Measurements from ENCODE around the gene RDH12. TPM values are rescaled to one million over a fixed set of nuclear protein-coding genes. Genes with fewer than 3 reads are reported as not detected.

Gene RDH12
- total RNA-seq, 1 donor from 2014 or later: 21.7 TPM

DNA sequence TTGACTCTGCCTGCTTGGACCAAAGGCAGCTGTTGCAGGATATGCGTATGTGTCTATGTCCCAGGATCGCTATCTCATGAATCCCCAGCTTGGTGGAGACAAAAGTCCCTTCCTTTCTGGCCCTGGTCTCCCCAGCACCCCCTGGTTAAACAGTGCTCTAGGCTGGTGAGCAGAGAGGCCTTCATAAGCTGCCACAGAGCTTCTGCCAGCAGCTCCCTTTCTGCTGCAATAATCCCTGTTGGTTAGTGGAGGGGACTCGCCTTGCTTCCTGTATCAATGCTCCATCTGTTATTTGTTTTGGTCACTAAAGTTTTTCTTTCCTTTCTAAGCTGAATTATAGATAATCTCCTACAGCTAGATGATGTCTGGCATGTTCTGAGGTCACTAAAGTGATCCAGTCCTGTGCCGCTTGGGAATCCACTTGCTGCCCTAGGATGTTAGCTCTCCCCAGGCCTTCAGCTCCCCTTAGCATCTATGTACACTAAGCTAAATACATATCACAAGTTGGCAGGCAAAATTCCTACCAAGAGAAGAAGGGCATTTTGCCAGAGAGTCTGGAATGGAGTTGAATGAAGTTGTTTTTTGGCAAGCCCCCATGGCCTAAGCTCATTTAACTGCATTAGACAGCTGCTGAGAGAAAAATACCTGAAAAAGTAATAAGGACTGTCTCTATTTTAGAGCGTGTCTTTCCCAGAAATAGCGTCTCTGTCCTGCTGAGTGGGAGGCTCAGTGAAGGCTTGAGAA is 47.8 kb downstream of the RDH12 start:
- DNase-seq: no peak

- no peak for DNase-seq
Observed at GRCh38 chr14:67756496-67756895, 54.8 kb downstream of the RDH12 start.

DNA sequence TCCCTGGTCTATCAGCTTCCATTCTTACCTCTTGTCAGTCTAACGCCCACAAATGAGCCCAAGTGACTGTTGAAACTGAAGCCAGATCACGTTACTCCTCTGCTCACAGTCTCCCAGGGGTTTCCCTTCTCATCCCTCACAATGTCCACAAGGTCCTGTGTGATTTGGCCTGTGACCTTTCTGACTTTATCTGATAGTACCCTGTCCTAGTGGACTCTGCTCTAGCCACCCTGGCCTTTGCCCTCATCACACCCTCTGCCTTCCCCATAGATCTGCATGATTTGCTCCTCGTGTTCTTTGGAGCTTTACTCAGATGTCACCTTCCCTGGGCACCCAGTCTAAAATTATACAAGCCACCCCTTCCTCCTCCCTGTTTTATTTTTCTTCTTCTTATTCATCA is 55.5 kb downstream of the RDH12 start:
- no peak for DNase-seq

GRCh38 chr14:67759916-67760315 is 58.2 kb downstream of the RDH12 start:
- no peak for DNase-seq

GRCh38 chr14:67762051-67762450 is 60.4 kb downstream of the RDH12 start:
- DNase-seq: no peak

- DNase-seq: no peak
Observed at GRCh38 chr14:67763158-67763822, 61.6 kb downstream of the RDH12 start.

DNA sequence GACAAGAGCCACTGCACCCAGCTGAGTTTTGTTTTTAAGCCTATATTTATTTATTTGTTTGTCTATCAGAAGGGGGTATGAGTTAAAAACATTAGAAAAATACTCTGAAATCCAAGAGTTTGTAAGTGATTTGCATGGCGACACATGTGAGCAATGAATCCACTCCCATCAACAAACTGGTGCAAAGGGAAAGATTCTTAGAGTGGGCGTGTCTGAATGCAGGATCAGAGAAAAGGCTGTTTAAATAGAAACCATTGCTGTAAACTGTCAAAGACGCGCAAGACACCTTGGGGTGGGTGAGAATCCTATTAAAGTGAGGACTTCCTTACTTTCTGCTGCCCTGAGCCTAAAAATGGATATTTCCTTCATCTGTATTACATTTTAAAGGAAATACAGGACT is 62.8 kb downstream of the RDH12 start:
- DNase-seq: no peak

- DNase-seq: no peak
Observed at GRCh38 chr14:67765192-67765834, 63.6 kb downstream of the RDH12 start.

GRCh38 chr14:67766035-67766680 is 64.5 kb downstream of the RDH12 start:
- no peak for DNase-seq

DNA sequence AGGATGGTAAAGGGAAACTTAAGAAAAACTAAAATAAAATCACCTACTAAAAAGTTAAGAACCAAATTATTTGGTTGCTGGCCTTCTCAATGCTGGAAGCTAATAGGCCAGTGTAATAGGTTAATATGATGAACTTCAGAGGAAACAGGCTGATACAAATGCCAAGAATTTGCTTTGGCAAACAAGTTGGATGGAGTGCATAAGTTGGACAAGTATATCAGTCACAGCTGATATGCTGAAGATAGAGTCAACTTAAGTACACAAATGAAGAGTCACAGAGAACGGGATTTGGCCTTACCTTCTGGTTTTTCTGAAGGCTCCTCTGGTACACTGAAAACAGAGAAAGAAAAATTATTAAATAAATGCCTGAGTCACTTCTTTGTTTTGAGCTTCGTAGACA is 66.5 kb downstream of the RDH12 start:
- DNase-seq: no peak

GRCh38 chr14:67773844-67774377 is 72.2 kb downstream of the RDH12 start:
- DNase-seq: no peak

GRCh38 chr14:67776653-67777322 is 75.1 kb downstream of the RDH12 start:
- DNase-seq: no peak

GRCh38 chr14:67778792-67779191 is 77.1 kb downstream of the RDH12 start:
- DNase-seq: no peak

- DNase-seq: no peak
Observed at GRCh38 chr14:67782090-67782489, 80.4 kb downstream of the RDH12 start.

Small RNA genes within 50 kb of the gene (small RNA-seq; reads per million reads assigned to genes)
- not detected for gene AL049779.3 (ENCODE audit: low replicate concordance)
- gene RN7SL369P (ENCODE audit: low replicate concordance): not detected
- not detected for gene RNA5SP386 (ENCODE audit: low replicate concordance)

Other genes with a start within 250 kb of the RDH12 start
- gene TMEM229B, start 213.2 kb upstream of the RDH12 start, total RNA-seq: 0.49 TPM
- 8.7 TPM for gene PLEKHH1, start 168.6 kb upstream of the RDH12 start, total RNA-seq
- 21.3 TPM for gene PIGH, start 101.6 kb upstream of the RDH12 start, total RNA-seq
- gene ARG2, start 82.0 kb upstream of the RDH12 start, total RNA-seq: 2.9 TPM
- 34.0 TPM for gene VTI1B, start 27.3 kb upstream of the RDH12 start, total RNA-seq
- gene RDH11, start 6.1 kb upstream of the RDH12 start, total RNA-seq: 55.8 TPM
- 27.6 TPM for gene ZFYVE26, start 114.7 kb downstream of the RDH12 start, total RNA-seq
- gene RAD51B, start 117.9 kb downstream of the RDH12 start, total RNA-seq: 35.1 TPM